GM23248 (cell line): ENCODE measurements around the gene PSMB3. TPM values are rescaled to one million over a fixed set of nuclear protein-coding genes. Genes with fewer than 3 reads are reported as not detected.

Experiments
- DNase-seq: peaks from one replicate; pipeline ENCODE4 v3.0.0-alpha.2; 2015
- H2AFZ ChIP-seq: fragments of 200-600 bp; sonication (generic); 2 replicates; pipeline ENCODE4 v1.6.1; 2016; ENCODE audit warnings: antibody characterized with exemption
- H3F3A ChIP-seq: fragments of 200-600 bp; sonication (generic); 2 replicates; pipeline ENCODE4 v1.6.1; 2016; ENCODE audit warnings: mild to moderate bottlenecking, antibody characterized with exemption, mixed run types; ENCODE audit not compliant: insufficient read depth
- H3K27ac ChIP-seq: fragments of 200-600 bp; sonication (generic); 2 replicates; pipeline ENCODE4 v1.5.1; 2016; ENCODE audit warnings: mild to moderate bottlenecking
- H3K27me3 ChIP-seq: fragments of 200-600 bp; sonication (generic); replicated peaks from 2 replicates; pipeline ENCODE4 v1.6.1; 2016; ENCODE audit warnings: mild to moderate bottlenecking; ENCODE audit not compliant: insufficient read depth
- H3K36me3 ChIP-seq: fragments of 200-600 bp; sonication (generic); 2 replicates; pipeline ENCODE4 v1.6.1; 2016; ENCODE audit warnings: low read depth, mild to moderate bottlenecking
- H3K4me1 ChIP-seq: fragments of 200-600 bp; sonication (generic); 2 replicates; pipeline ENCODE4 v1.6.1; 2016; ENCODE audit warnings: mild to moderate bottlenecking; ENCODE audit not compliant: insufficient read depth
- H3K4me2 ChIP-seq: fragments of 200-600 bp; sonication (generic); one replicate; pipeline ENCODE4 v1.6.1; 2016; ENCODE audit warnings: mild to moderate bottlenecking; ENCODE audit not compliant: unreplicated experiment
- H3K4me3 ChIP-seq: fragments of 200-600 bp; sonication (generic); 2 replicates; pipeline ENCODE4 v1.5.1; 2016; ENCODE audit warnings: mild to moderate bottlenecking
- H3K79me2 ChIP-seq: fragments of 200-600 bp; sonication (generic); 2 replicates; pipeline ENCODE4 v1.6.1; 2016; ENCODE audit warnings: mild to moderate bottlenecking; ENCODE audit not compliant: insufficient read depth
- H3K9ac ChIP-seq: fragments of 200-600 bp; sonication (generic); 2 replicates; pipeline ENCODE4 v1.6.1; 2016; ENCODE audit warnings: mild to moderate bottlenecking
- H3K9me2 ChIP-seq: fragments of 200-600 bp; sonication (generic); 2 replicates; pipeline ENCODE4 v1.6.1; 2016; ENCODE audit warnings: mixed run types, mild to moderate bottlenecking, moderate library complexity; ENCODE audit not compliant: insufficient read depth
- H3K9me3 ChIP-seq: fragments of 200-600 bp; sonication (generic); one replicate; pipeline ENCODE4 v1.6.1; 2017; ENCODE audit warnings: low read depth
- H4K20me1 ChIP-seq: fragments of 200-600 bp; sonication (generic); 2 replicates; pipeline ENCODE4 v1.6.0; 2016; ENCODE audit not compliant: insufficient read depth
- EZH2 ChIP-seq: fragments of 200-600 bp; sonication (generic); IDR thresholded peaks from 2 replicates; pipeline ENCODE4 v1.6.1; 2018; ENCODE audit warnings: antibody characterized with exemption, mild to moderate bottlenecking; ENCODE audit not compliant: insufficient read depth, poor library complexity, severe bottlenecking
- EZH2phosphoT487 ChIP-seq: fragments of 200-600 bp; sonication (generic); IDR thresholded peaks from 2 replicates; pipeline ENCODE4 v1.6.1; 2018; ENCODE audit warnings: antibody characterized with exemption, moderate library complexity, mild to moderate bottlenecking, low read depth; ENCODE audit not compliant: insufficient read depth
- WGBS, 2 experiments: methylation state at CpG; one replicate each; pipeline ENCODE4 v1.1.6; 2015 to 2017; ENCODE audit warnings: low lambda C conversion rate in 2 of 2, low coverage in 1 of 2; ENCODE audit errors: missing lambda C conversion rate in 2 of 2; 5-methylcytosine and 5-hydroxymethylcytosine counted together
- in situ Hi-C: fragments of 300-500 bp; cut with MboI; formaldehyde crosslinking; loops from 2 replicates; pipeline ENCODE4 v1.15.0; 2020
- polyA plus RNA-seq: library from polyadenylated mRNA; unstranded; fragments of >200 nt; fragmentation: Nextera tagmentation; extraction: Ambion mirVana; gene quantifications from 2 replicates; pipeline ENCODE4 v1.2.1, GENCODE V29; 2016
- total RNA-seq: library from RNA; depleted of rRNA; stranded (reverse); fragments of >200 nt; shearing (Covaris generic); gene quantifications from 2 replicates; pipeline ENCODE4 v1.2.3, GENCODE V29; 2014

PSMB3 gene
- total and polyA plus RNA-seq, 2 experiments from 2014 or later: 149 to 310 TPM

GRCh38 chr17:38735161-38735997, 17.2 kb upstream of the PSMB3 start:
- no peak overlapping the region for H3K9ac ChIP-seq
- peak; percentile 50 for DNase-seq
- H3K4me3 ChIP-seq: no peak overlapping the region
- H3F3A ChIP-seq: peaks cover 21% of the 10 kb centered on the region; the same call in 1 of the 2 replicates
- H3K27me3 ChIP-seq: no peaks in the 10 kb centered on the region
- in situ Hi-C loops: no loop called here
- no peak overlapping the region for H3K27ac ChIP-seq
- WGBS, 2 experiments: 40 to 44% methylated on average over 16 to 23 of the region's 23 CpGs
- H3K36me3 ChIP-seq: peaks cover 9% of the 10 kb centered on the region; the same call in 1 of the 2 replicates
- H3K4me2 ChIP-seq: no peak overlapping the region
- no peak overlapping the region for H2AFZ ChIP-seq
- H3K4me1 ChIP-seq: peaks cover 17% of the 10 kb centered on the region; the same call in 1 of the 2 replicates
- H3K9me3 ChIP-seq: no peaks in the 10 kb centered on the region
- H3K79me2 ChIP-seq: peaks cover 30% of the 10 kb centered on the region
- TF ChIP-seq EZH2 (no peak), EZH2phosphoT487 (no peak)
- no peaks in the 10 kb centered on the region for H3K9me2 ChIP-seq
- H4K20me1 ChIP-seq: no peaks in the 10 kb centered on the region

- no peaks in the 10 kb centered on the region for H3K9me2 ChIP-seq
- H3K27me3 ChIP-seq: no peaks in the 10 kb centered on the region
- H3F3A ChIP-seq: peaks cover 29% of the 10 kb centered on the region; the same call in 1 of the 2 replicates
- H3K4me2 ChIP-seq: no peak overlapping the region
- no peak for TF ChIP-seq EZH2
- no peak for TF ChIP-seq EZH2phosphoT487
- WGBS, 2 experiments: 95 to 96% methylated on average over 14 of the region's 14 CpGs
- H3K9me3 ChIP-seq: no peaks in the 10 kb centered on the region
- H3K4me1 ChIP-seq: peaks cover 15% of the 10 kb centered on the region
- no peak for DNase-seq
- H2AFZ ChIP-seq: no peak overlapping the region
- peaks cover 9% of the 10 kb centered on the region; the same call in 1 of the 2 replicates for H3K36me3 ChIP-seq
- peaks cover 48% of the 10 kb centered on the region for H3K79me2 ChIP-seq
- no peak overlapping the region for H3K9ac ChIP-seq
- H4K20me1 ChIP-seq: no peaks in the 10 kb centered on the region
- H3K27ac ChIP-seq: no peak overlapping the region
- in situ Hi-C loops: no loop called here
- H3K4me3 ChIP-seq: no peak overlapping the region
These were observed 14.4 kb upstream of the PSMB3 start for GRCh38 chr17:38738007-38738662.

GRCh38 chr17:38738686-38739085, 13.9 kb upstream of the PSMB3 start:
- H3K9me3 ChIP-seq: no peaks in the 10 kb centered on the region
- H3K9ac ChIP-seq: no peak overlapping the region
- H3K4me2 ChIP-seq: no peak overlapping the region
- no peak for TF ChIP-seq EZH2phosphoT487
- no peak for TF ChIP-seq EZH2
- peaks cover 54% of the 10 kb centered on the region for H3K79me2 ChIP-seq
- peaks cover 9% of the 10 kb centered on the region; the same call in 1 of the 2 replicates for H3K36me3 ChIP-seq
- in situ Hi-C loops: no loop called here
- no peaks in the 10 kb centered on the region for H3K27me3 ChIP-seq
- H3F3A ChIP-seq: peaks cover 29% of the 10 kb centered on the region; the same call in 1 of the 2 replicates
- H4K20me1 ChIP-seq: no peaks in the 10 kb centered on the region
- no peak overlapping the region for H2AFZ ChIP-seq
- no peak for DNase-seq
- H3K9me2 ChIP-seq: no peaks in the 10 kb centered on the region
- peaks cover 15% of the 10 kb centered on the region for H3K4me1 ChIP-seq
- 98% methylated on average over 16 of the region's 16 CpGs for WGBS, 2 experiments
- H3K4me3 ChIP-seq: no peak overlapping the region
- H3K27ac ChIP-seq: no peak overlapping the region

- Histone ChIP-seq H4K20me1 (no peaks in the 10 kb centered on the region), H3K36me3 (peaks cover 9% of the 10 kb centered on the region; the same call in 1 of the 2 replicates), H3K9me3 (no peaks in the 10 kb centered on the region), H3K9me2 (no peaks in the 10 kb centered on the region), H3K9ac (no peak overlapping the region), H3K4me2 (no peak overlapping the region), H3K4me3 (no peak overlapping the region), H2AFZ (no peak overlapping the region), H3K79me2 (peaks cover 60% of the 10 kb centered on the region), H3K27me3 (no peaks in the 10 kb centered on the region), H3K4me1 (peaks cover 15% of the 10 kb centered on the region), H3K27ac (no peak overlapping the region), H3F3A (peaks cover 24% of the 10 kb centered on the region; the same call in 1 of the 2 replicates)
- in situ Hi-C loops: no loop called here
- TF ChIP-seq EZH2: no peak
- no peak for TF ChIP-seq EZH2phosphoT487
- WGBS, 2 experiments: 96% methylated on average over 14 of the region's 14 CpGs
- no peak for DNase-seq
These were observed 13.2 kb upstream of the PSMB3 start for GRCh38 chr17:38739305-38739704.
